Ureter (tissue), 1 donor: ENCODE measurements around the gene RHBDF1. TPM values are rescaled to one million over a fixed set of nuclear protein-coding genes. Genes with fewer than 3 reads are reported as not detected.
A peak's percentile ranks its signal among the peaks of the same experiment; 100 is the strongest.

Experiments used
- DNase-seq: peaks from one replicate; pipeline ENCODE4 v3.0.0-alpha.2; 2020; ENCODE audit warnings: low spot score
- total RNA-seq: library from RNA; stranded (reverse); gene quantifications from one replicate; pipeline ENCODE4 v1.2.4, GENCODE V29; 2023
- donor health status: DM: yes; HTN: yes; CAD: no.

The RHBDF1 gene
- total RNA-seq, result 49.0 TPM

- DNase-seq, result no peak
Observed at GRCh38 chr16:72561-73548, at the start of gene RHBDF1. Gene RHBDF1 (minus strand): TSS chr16:72631. CDS start chr16:65015, 7,616 bp downstream.

- DNase-seq, result no peak
Observed at GRCh38 chr16:120756-121155, 48.3 kb upstream of the RHBDF1 start.

- DNase-seq, result no peak
Observed at GRCh38 chr16:119835-120491, 47.5 kb upstream of the RHBDF1 start.

- no peak for DNase-seq
Observed at GRCh38 chr16:119295-119694, 46.9 kb upstream of the RHBDF1 start.

GRCh38 chr16:118857-119256 lies 46.4 kb upstream of the RHBDF1 start:
- DNase-seq, result no peak

- DNase-seq, result no peak
Observed at GRCh38 chr16:117379-118365, 45.2 kb upstream of the RHBDF1 start.

- DNase-seq, result no peak
Observed at GRCh38 chr16:116015-116414, 43.6 kb upstream of the RHBDF1 start.

GRCh38 chr16:114327-114726 lies 41.9 kb upstream of the RHBDF1 start:
- no peak for DNase-seq

GRCh38 chr16:112153-112840 lies 39.9 kb upstream of the RHBDF1 start:
- DNase-seq, result no peak

GRCh38 chr16:106623-107324 lies 34.3 kb upstream of the RHBDF1 start:
- DNase-seq, result no peak

GRCh38 chr16:105521-105920 lies 33.1 kb upstream of the RHBDF1 start:
- no peak for DNase-seq

- DNase-seq, result no peak
Observed at GRCh38 chr16:104928-105327, 32.5 kb upstream of the RHBDF1 start.

- no peak for DNase-seq
Observed at GRCh38 chr16:104355-104754, 31.9 kb upstream of the RHBDF1 start.

GRCh38 chr16:102060-102855 lies 29.8 kb upstream of the RHBDF1 start:
- DNase-seq, result no peak

- no peak for DNase-seq
Observed at GRCh38 chr16:101586-101985, 29.2 kb upstream of the RHBDF1 start.

- no peak for DNase-seq
Observed at GRCh38 chr16:100989-101388, 28.6 kb upstream of the RHBDF1 start.

GRCh38 chr16:97822-98221 lies 25.4 kb upstream of the RHBDF1 start:
- no peak for DNase-seq

- DNase-seq, result peak; percentile 87
Observed at GRCh38 chr16:96935-97381, 24.5 kb upstream of the RHBDF1 start.

- no peak for DNase-seq
Observed at GRCh38 chr16:94918-95265, 22.5 kb upstream of the RHBDF1 start.
